Limb (tissue), 2 donors: ENCODE data around the gene SYNGR4.
"Not testable (repeated sequence)": the region's sequence is repeated elsewhere in the genome, so short reads cannot be mapped to it uniquely, and the experiment has no call there.

Experiments used
- DNase-seq, 2 donors: peaks; one replicate each; pipeline ENCODE4 v3.0.0-alpha.2; 2016; ENCODE audit errors: extremely low spot score in 2 of 2

Gene SYNGR4

DNA sequence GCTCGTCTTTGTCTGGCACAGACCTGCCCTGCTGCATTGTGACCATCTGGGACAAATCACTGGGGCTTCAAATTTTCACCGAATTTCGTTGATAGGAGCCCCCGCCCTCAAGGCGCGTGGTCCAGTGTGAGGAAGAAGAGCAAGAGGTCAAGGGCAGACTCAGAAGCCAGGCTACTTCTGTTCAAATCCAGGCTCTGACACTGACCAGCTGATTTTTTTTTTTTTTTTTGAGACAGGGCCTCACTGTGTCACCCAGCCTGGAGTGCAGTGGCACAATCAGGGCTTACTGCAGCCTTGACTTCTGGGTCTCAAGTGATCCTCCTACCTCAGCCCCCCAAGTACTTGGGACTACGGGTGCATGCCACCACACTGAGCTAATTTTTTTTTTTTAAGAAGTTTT, 7.2 kb downstream of the SYNGR4 start:
- DNase-seq, result no peak

DNA sequence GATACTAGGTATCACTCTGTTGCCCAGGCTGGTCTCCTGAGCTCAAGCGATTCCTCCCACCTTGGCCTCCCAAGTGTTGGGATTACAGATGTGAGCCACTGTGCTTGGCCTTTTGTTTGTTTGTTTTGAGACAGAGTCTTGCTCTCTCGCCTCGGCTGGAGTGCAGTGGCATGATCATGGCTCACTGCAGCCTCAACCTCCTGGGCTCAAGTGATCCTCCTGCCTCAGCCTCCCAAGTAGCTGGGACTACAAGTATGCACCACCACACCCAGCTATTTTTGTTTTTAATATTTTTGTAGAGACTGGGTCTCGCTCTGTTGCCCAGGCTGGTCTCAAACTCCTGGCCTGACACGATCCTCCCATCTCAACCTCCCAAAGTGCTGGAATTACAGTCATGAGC, 7.6 kb downstream of the SYNGR4 start:
- DNase-seq, result not testable (repeated sequence)

DNA sequence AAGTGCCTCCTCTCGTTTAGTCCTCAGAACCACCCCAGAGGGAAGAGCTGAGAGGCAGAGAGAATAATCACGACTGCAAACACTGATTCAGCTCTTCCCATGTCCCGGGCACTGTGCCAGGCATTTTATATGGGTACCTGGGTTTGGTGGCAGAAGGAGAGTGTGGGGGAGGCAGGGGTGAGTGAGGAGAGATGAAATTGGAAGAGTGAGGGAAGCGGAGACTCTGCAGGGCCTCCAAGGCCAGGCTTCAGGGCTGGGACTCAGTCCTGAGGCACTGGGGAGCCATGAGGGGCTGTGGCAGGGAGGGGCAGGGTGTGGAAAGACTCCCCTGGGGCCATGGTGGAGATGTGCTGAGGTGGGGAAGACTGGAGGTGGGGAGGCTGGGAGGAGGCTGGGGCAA, 8.7 kb downstream of the SYNGR4 start:
- DNase-seq, result peak in 1 of 2 donors; percentile 54

DNA sequence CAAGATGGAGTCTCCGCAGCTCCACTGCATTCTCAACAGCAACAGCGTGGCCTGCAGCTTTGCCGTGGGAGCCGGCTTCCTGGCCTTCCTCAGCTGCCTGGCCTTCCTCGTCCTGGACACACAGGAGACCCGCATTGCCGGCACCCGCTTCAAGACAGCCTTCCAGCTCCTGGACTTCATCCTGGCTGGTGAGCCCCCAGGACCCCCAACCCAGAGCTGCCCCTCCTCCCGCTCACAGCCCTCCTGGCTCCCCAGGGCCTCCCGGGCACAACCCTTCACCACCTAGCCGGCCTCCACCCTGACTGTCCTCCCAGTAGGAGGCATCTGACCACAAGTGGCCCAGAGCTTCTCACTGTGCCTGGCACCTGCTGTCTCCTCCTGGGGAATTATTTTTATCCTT, 9.4 kb downstream of the SYNGR4 start:
- DNase-seq, result no peak

DNA sequence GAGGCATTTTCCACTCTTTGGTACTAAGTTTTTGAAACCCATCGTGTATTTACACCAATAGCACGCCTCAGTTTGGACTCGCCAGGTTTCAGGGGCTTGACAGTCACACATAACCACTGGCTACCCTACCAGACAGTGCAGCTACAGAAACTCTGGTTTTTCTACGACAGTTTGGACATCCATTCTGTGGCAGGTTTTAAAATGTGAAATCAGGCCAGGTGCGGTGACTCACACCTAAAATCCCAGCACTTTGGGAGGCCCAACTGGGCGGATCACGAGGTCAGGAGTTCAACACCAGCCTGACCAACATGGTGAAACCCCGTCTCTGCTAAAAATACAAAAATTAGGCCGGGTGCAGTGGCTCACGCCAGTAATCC, 14.0 kb downstream of the SYNGR4 start:
- no peak for DNase-seq

DNA sequence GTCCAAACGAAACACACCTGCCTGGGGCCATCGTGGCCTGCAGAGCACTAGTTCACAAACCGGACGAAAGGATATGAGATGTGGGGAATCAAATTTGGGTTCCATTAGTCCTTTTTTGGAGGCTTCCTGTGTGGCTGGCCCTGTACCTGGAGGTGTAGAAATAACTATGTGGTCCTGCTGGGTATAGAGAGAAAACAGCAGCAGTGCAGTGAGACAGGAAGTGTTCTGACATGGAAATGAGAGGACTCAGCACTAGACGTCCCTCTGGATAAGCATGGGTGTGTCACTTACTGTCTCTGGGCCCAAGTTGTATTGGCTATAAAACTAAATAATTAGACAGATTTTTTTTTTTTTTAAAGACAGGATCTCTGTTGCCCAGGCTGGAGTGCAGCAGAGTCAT, 14.9 kb downstream of the SYNGR4 start:
- no peak for DNase-seq

DNA sequence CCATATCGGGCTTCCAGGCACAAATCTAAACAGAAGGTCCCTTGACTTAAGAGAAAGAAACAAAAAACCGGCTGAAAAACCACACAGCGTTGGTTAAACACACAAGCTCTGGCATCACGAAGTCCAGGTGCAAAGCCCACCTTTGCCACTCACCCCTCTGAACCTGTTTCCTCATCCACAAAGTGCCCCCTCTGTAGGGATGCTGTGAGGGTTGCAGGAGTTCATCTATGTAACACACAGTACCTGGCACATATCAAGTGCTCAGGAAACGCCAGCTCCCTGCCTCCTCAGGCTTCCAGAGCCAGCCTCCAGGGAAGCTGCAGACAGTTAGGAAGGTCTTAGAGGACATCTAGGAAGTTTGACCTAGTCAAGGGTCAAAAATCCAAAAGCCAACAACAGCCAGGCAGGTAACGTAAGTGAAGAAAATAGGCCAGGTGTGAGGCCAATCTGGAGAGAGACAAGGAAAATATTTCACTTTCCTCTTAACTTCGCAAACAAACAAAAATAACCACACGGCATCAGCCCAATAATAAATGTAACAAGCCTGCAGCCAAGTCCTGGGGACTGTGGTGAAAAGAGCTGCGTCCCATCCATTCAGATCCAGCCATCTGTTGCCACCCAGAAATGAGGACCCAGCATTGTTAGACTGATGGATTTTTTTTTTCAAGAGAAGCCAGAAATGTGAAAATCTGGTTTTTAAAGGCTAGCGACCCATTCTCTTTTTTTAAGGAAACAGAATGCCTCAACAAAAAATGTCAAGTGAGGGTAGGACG, 17.2 kb downstream of the SYNGR4 start:
- DNase-seq, result no peak

DNA sequence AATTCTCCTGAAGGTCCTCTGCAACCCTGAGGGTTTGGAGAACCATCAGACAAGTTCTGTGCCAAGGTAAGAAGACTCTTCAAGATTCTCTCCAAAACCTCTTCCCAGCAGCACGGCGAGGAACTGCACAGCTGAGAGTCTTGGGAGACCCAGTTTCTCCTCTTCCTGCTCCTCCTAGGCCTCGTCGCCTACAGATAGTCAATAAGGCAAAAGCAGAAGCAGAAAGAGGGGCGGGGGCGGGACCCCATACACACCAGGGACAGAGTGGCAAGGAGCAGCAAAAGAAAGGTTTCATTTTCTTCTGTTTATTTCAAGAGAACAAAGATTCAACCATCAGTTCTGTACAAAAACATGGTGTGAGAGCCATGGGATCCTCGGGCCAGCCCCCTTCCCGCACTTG, 18.1 kb downstream of the SYNGR4 start:
- DNase-seq, result no peak

DNA sequence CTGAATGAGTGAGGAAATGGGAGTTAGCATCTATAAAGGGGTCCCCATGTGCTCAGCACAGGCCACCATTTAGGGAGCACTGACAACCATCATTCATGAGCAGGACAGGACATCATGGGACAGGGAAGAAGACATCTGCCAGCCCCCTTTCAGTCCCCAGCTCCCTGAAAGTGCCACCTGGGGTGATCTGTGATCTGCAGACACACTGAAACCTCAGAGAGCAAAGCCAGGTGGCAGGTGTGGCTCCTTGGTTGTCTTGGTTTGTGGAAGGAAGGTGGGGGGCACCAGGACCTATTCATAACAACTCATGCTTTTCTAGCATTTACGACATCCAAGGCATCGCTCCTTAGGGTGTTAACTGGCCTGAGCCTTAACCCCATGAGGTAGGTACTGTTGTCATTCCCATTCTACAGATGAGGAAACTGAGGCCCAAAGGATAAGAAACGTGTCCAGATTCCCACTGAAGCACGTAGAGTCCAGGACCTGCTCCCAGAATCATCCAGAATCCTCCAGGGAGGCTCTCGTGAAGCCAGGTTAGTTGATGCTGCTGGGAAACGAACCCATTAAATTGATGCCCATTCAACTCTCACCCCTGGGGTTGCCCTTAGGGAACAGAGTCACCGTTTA, 21.4 kb downstream of the SYNGR4 start:
- no peak for DNase-seq

DNA sequence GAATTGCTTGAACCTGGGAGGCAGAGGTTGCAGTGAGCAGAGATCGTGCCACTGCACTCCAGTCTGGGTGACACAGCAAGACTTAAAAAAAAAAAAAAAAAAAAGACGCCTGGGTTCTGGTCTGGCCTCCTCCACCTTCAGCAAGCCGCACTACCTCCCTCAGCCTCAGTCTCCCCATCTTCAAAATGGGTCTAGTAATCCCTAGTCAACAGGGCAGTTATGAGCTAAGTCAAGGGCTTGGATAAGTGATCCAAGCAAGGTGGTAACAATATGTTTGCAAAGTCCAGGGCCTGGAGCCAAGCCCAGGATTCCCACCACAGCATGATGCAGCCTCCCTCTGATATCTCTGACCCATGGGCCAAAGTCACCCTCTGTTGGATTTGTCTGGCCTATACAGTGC, 22.8 kb downstream of the SYNGR4 start:
- no peak for DNase-seq

DNA sequence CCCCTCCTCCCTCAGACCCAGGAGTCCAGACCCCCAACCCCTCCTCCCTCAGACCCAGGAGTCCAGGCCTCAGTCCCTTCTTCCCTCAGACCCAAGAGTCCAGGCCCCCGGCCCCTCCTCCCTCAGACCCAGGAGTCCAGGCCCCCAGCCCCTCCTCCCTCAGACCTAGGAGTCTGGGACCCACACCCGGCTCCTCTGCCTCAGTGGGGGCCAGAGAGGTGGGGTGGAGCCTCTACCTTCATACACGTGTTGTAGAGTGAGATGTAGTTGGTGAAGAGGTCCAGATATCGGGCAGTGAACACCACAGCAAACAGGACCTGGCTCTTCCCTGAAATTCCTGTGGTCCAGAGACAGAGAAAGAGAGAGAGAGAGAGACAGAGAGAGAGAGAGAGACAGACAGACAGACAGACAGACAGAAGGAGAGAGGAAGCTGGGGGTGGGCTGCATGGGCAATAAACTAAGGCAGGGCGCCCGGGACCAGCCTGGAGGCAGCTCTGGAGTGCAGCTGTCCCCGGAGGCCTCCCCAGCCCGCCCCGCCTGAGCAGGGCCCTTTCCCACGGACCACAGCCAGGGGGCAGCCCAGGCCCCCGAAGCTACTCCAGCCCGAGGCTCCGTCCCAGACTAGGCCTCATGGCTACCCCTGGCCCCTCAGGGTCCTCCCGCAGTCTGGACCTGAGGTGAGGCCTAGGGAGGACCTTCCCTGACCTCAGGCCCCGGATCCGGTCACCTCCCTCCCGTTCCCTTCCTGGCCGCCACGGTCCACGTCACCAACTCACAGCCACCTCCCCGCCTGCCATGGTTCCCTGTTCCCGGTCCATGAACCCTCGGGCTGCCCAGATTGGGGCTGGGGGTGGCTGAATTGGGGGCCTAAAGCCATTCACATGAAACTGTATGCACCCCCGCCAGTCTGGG, 26.3 kb downstream of the SYNGR4 start:
- DNase-seq, result peak; percentile 38 to 86

DNA sequence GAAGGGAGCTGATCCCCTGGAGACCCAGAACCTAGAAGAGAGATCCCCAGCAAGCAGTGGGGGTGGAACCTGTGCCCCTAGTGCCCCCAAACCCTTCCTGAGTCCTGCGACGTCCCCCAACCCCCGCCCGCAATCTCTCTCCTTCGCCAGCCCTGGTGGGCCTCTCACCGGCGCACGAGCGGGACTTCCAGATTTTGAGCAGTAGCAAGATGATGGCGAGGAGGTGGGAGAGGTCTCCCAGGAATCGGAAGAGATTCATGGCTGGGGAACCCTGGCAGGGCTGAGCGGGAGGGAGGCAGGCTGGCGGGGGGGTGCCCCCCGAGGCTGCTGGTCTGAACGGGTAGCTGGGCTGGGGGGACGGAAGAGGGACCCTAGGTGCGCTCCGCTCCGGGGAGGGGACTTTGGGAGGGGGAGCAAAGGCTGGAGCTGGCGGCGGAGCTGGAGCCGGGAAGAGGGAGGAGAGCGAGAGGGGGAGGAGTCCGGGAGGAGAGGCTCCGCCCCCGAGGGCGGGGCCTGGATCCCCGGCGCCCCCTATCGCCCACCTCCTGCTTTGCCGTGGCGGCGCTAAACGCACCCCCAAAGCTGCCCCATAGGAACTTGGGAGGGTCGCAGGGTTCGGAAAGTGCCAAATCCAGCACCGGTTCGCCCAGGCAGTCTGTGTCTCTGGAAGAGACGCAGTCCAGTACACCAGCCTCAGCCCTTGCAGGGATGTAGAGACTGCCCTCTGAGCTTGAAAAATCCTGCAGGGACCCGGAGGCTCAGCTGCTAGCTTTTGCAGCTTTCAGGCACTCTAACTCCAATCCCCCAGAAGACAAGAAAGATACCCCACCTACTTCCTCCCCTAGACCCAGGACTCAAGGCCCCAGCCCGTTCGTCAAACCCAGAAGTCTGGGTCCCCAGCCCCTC, 27.2 kb downstream of the SYNGR4 start, which contains the start of gene KDELR1:
Gene KDELR1 (minus strand): TSS at position 452 of the 906 bp plus-strand sequence. CDS start 193 bp downstream, at position 259.
- peak; percentile 81 to 93 for DNase-seq

DNA sequence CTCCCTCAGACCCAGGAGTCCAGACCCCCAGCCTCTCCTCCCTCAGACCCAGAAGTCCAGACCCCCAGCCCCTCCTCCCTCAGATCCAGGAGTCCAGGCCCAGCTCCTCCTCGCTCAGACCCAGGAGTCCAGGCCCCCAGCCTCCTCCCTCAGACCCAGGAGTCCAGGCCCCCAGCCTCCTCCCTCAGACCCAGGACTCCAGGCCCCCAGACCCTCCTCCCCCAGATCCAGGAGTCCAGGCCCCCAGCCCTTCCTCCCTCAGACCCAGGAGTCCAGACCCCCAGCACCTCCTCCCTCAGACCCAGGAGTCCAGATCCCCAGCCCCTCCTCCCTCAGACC, 27.8 kb downstream of the SYNGR4 start:
- DNase-seq, result not testable (repeated sequence)

DNA sequence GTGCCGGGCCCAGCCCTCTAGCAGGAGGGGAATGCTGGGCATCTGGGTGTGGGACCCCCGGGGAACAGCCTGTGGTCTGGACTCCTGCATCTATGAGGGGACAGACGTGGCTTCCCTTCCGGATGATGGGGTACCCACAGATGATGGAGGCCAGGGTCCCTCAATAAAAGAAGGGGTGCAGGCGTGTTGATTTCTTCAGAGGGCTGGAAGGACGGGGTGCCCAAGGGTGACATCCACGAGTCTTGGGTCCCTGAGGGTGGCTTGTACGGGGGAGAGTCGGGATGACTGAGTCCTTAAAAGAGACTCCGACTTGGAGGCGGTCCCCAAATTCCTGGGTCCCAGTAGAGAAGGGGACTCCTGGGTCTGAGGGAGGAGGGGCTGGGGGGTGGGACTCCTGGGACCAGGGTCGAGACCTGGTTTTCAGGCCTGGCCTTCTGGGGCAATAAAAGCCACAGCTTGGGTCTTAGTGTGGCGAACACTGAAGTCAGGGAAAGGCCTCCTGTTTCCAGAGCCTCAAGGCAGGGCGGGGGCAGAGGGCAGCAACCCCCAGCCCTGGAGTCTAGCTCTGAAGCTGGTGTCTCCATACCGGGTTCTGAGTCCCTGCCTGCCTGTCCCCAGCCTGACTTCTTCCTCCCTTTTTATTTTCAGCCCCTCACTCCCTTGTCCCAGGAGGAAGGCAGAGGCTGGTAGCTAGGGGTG, 28.8 kb downstream of the SYNGR4 start:
- no peak for DNase-seq

DNA sequence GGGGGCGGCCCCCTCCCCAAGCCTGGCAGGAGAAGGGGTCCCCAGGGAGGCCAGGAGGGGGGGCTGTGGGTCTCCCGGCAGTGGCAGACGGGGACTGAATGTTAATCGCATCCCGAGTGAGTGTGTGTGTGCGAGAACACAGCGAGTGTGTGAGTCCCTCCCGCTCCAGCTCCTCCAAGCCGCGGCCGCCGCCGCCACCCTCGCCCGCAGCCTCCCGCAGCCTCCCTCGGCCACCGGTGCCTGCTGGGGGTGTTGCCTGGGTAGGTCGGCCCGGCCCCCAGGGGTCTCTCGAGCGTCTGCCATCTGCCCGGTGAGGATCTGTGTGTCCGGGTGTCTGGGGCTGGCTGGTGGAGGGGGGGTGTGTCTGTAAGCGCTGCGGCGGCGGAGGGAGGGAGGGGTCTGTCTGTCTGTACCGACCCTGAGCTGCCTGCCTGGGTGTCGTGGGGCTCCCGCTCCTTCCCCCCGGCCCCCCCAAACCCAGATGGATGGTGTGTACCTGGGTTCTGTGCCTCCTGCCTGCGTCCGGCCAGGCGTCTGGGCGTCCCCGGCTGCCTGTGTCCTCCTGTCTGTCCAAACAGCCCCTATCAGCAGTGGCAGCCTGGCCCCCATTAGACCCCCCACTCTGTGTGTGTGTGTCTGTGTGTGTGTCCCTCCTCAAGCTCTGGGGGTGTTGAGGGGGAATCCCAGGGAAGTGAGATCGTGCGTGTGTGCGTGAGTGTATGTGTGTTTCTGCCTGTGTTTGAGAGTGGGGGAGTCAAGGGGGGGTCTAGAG, 29.6 kb downstream of the SYNGR4 start, which contains the start of gene GRIN2D:
Gene GRIN2D (plus strand): TSS at position 110 of the 772 bp plus-strand sequence. CDS start 4,725 bp downstream, outside the sequence.
- peak in 1 of 2 donors; percentile 78 for DNase-seq

DNA sequence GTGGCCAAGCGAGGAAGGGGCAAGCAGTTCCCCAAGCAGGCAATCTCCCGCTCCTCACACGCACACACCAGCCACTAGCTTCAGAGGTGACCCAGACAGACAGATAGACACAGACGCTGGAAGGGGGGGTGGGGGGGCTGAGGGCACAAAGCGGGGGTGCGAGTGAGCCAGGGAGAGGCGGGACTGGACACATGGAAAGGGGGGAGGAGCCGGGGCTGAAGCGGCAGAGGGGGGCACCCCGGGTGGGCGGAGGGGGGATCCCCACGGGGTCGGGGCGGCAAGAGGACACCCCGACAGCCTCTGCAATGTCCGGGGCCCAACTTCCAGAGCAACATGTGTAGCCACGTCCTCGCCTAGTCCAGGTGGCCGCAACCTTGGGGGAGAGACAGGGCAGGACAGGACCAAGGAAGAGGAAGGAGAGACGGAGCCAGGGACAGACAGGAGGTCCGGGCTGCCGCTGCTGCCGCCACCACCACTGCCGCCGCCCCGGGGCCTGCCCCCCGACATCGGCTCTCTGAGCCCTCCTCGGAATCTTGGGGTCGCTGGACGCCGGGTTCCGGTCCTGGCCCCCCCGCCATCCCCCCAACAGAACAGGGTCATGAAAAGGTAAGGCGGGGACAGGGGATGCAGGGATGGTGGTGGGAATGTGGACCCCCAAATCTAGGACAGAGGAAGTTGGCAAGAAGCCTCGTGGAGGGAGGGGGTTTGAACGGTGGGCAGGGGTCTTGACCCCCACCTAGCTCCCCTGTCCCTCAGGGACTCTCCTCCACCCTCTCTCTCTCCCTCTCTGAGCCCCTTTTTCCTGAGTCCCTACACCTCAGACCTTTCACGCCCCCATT, 30.4 kb downstream of the SYNGR4 start:
- peak in 1 of 2 donors; percentile 65 for DNase-seq

DNA sequence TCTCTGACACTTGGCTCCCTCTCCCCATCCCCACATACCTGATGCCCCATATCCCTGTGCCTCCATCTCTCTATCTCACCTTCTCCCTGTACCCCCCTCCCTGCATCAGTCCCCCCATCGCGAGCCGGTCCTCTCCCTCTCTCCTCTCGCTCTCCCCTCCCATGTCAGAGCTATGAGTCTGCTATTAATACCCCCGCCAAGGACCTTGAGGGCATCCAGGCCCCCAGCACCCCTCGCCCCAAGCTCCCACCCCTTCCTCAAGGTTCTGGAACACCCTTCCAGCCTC, 30.9 kb downstream of the SYNGR4 start:
- DNase-seq, result no peak

DNA sequence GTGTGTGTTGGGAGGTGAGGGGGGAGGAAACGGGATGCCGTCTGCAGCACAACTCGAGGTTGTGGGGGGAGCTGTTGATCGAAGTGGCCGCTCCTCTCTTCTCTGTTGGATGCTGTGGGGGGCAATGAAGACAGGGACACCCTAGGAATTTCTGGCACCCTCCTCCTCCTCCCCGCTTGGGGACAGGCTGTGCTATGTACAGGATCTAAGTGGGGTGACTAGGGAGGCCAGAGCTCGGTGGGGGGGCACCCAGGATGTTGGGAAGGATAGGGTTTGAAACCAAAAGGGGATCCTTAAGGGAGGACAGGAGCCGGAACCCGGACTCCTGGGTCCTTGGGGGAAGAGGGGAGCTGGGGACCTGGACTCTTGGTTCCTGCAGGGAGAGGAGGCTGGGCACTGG, 31.3 kb downstream of the SYNGR4 start:
- no peak for DNase-seq
